A549 (cell line): ENCODE data around the gene AK8.

ENCODE experiments used
- BHLHE40 ChIP-seq: IDR thresholded peaks from 2 replicates; pipeline ENCODE4 v1.6.1; 2012; ENCODE audit warnings: low read depth, low read length, inconsistent platforms
- CEBPB ChIP-seq, 2 experiments: fragments of >200 bp in 1 of 2; sonication (Bioruptor Twin) in 1 of 2; formaldehyde crosslinking in 1 of 2; IDR thresholded peaks; 2 replicates each; pipeline ENCODE4 v1.6.1; 2012 to 2016
- EHMT2 ChIP-seq: fragments of 200-600 bp; sonication (generic); IDR thresholded peaks from 2 replicates; pipeline ENCODE4 v1.6.1; 2016; ENCODE audit warnings: antibody characterized with exemption, low read depth, mild to moderate bottlenecking, moderate library complexity
- EP300 ChIP-seq, 2 experiments: fragments of >200 bp; sonication (Bioruptor Twin); formaldehyde crosslinking; IDR thresholded peaks; 2 replicates in 1 of 2; 3 replicates in 1 of 2; pipeline ENCODE4 v1.6.1; 2016 to 2017
- MAFK ChIP-seq: fragments of 450-650 bp; IDR thresholded peaks from 2 replicates; pipeline ENCODE4 v1.6.1; 2014; ENCODE audit not compliant: partially characterized antibody
- MAZ ChIP-seq: fragments of 150-350 bp; IDR thresholded peaks from 2 replicates; pipeline ENCODE4 v1.6.1; 2014; ENCODE audit warnings: antibody characterized with exemption, low read depth, low read length, borderline replicate concordance
- NPAS2 ChIP-seq: fragments of 250-450 bp; sonication (Bioruptor Pico); IDR thresholded peaks from 2 replicates; pipeline ENCODE4 v1.8.0; 2022; ENCODE audit warnings: mild to moderate bottlenecking, moderate library complexity, borderline replicate concordance
- POLR2A ChIP-seq: IDR thresholded peaks from 2 replicates; pipeline ENCODE4 v1.6.1; 2012; ENCODE audit warnings: mild to moderate bottlenecking, low read length
- RFX5 ChIP-seq: fragments of 450-650 bp; IDR thresholded peaks from 2 replicates; pipeline ENCODE4 v1.7.1; 2014; ENCODE audit warnings: antibody characterized with exemption, mild to moderate bottlenecking, moderate library complexity
- ZSCAN20 ChIP-seq: fragments of 250-450 bp; sonication (Bioruptor Pico); IDR thresholded peaks from 2 replicates; pipeline ENCODE4 v1.8.0; 2022; ENCODE audit warnings: mild to moderate bottlenecking, moderate library complexity
- TF ChIP-seq, protein P1 (sequence below): fragments of >200 bp; sonication (Bioruptor Twin); formaldehyde crosslinking; IDR thresholded peaks from 3 replicates; pipeline ENCODE4 v1.5.1; 2016
- TF ChIP-seq, protein P2 (sequence below): fragments of 250-450 bp; sonication (Bioruptor Pico); IDR thresholded peaks from 2 replicates; pipeline ENCODE4 v1.5.0; 2021; ENCODE audit warnings: mild to moderate bottlenecking, moderate library complexity, borderline replicate concordance
- TF ChIP-seq, protein P3 (sequence below): fragments of 200-600 bp; sonication (generic); IDR thresholded peaks from 2 replicates; pipeline ENCODE4 v1.6.1; 2016; ENCODE audit warnings: antibody characterized with exemption, mild to moderate bottlenecking, moderate library complexity

DNA sequence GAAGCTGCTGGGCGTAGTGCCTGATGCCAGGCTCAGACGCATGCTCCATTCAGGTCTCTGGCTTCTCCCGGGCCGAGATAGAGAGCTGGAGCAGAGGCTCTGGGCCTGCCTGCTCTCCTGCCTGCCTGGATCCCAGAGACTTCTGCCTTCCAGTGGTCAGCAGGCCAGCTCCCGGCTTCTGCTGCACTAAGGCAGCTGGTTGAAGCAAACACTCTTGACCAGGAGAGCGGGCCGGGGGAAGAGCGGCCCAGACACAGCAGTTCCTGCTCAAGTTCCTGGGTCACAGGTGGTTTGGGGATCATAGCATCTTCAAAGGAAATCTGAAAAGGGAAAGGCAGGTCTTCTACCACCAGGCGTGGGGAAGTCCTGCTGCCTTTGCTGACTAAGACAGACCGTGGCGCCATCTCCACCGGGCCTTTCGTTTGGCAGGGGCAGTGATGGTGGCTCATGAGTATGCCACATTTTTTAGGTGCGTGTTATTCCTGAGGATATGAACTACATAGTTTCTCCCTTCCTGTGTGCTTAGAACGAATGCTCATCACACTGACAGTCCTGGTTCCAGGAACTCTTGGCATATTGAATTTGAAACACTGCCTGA lies 31.1 kb downstream of the AK8 start:
- TF ChIP-seq EHMT2 (no peak), EP300 (IDR thresholded peaks at IDR 0.05) (no peak), RFX5 (no peak), NPAS2 (CRISPR knock-in tag) (no peak), POLR2A (no peak), MAFK (no peak), MAZ (no peak), BHLHE40 (no peak), CEBPB (IDR thresholded peaks at IDR 0.05) (no peak), ZSCAN20 (CRISPR knock-in tag) (no peak)
- TF ChIP-seq, protein P1, sequence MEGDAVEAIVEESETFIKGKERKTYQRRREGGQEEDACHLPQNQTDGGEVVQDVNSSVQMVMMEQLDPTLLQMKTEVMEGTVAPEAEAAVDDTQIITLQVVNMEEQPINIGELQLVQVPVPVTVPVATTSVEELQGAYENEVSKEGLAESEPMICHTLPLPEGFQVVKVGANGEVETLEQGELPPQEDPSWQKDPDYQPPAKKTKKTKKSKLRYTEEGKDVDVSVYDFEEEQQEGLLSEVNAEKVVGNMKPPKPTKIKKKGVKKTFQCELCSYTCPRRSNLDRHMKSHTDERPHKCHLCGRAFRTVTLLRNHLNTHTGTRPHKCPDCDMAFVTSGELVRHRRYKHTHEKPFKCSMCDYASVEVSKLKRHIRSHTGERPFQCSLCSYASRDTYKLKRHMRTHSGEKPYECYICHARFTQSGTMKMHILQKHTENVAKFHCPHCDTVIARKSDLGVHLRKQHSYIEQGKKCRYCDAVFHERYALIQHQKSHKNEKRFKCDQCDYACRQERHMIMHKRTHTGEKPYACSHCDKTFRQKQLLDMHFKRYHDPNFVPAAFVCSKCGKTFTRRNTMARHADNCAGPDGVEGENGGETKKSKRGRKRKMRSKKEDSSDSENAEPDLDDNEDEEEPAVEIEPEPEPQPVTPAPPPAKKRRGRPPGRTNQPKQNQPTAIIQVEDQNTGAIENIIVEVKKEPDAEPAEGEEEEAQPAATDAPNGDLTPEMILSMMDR = no peak
- TF ChIP-seq, protein P2, sequence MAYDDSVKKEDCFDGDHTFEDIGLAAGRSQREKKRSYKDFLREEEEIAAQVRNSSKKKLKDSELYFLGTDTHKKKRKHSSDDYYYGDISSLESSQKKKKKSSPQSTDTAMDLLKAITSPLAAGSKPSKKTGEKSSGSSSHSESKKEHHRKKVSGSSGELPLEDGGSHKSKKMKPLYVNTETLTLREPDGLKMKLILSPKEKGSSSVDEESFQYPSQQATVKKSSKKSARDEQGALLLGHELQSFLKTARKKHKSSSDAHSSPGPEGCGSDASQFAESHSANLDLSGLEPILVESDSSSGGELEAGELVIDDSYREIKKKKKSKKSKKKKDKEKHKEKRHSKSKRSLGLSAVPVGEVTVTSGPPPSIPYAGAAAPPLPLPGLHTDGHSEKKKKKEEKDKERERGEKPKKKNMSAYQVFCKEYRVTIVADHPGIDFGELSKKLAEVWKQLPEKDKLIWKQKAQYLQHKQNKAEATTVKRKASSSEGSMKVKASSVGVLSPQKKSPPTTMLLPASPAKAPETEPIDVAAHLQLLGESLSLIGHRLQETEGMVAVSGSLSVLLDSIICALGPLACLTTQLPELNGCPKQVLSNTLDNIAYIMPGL (CRISPR knock-in tag) = no peak
- TF ChIP-seq, protein P3, sequence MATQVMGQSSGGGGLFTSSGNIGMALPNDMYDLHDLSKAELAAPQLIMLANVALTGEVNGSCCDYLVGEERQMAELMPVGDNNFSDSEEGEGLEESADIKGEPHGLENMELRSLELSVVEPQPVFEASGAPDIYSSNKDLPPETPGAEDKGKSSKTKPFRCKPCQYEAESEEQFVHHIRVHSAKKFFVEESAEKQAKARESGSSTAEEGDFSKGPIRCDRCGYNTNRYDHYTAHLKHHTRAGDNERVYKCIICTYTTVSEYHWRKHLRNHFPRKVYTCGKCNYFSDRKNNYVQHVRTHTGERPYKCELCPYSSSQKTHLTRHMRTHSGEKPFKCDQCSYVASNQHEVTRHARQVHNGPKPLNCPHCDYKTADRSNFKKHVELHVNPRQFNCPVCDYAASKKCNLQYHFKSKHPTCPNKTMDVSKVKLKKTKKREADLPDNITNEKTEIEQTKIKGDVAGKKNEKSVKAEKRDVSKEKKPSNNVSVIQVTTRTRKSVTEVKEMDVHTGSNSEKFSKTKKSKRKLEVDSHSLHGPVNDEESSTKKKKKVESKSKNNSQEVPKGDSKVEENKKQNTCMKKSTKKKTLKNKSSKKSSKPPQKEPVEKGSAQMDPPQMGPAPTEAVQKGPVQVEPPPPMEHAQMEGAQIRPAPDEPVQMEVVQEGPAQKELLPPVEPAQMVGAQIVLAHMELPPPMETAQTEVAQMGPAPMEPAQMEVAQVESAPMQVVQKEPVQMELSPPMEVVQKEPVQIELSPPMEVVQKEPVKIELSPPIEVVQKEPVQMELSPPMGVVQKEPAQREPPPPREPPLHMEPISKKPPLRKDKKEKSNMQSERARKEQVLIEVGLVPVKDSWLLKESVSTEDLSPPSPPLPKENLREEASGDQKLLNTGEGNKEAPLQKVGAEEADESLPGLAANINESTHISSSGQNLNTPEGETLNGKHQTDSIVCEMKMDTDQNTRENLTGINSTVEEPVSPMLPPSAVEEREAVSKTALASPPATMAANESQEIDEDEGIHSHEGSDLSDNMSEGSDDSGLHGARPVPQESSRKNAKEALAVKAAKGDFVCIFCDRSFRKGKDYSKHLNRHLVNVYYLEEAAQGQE = no peak
